Measurements from ENCODE around the gene SLC47A2. TPM values are rescaled to one million over a fixed set of nuclear protein-coding genes. Genes with fewer than 3 reads are reported as not detected.
A peak's percentile ranks its signal among the peaks of the same experiment; 100 is the strongest.

The SLC47A2 gene
- total and polyA plus RNA-seq, 2 of the 13 experiments (the other 11 are each of a cell fraction or from before 2014, with no cell fraction given): 0.04 TPM; not detected in 1

- TF ChIP-seq NFE2L1 (CRISPR knock-in tag; IDR thresholded peaks at IDR 0.05; ENCODE audit: borderline replicate concordance): no peak
- TF ChIP-seq, protein P1, sequence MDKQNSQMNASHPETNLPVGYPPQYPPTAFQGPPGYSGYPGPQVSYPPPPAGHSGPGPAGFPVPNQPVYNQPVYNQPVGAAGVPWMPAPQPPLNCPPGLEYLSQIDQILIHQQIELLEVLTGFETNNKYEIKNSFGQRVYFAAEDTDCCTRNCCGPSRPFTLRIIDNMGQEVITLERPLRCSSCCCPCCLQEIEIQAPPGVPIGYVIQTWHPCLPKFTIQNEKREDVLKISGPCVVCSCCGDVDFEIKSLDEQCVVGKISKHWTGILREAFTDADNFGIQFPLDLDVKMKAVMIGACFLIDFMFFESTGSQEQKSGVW (CRISPR knock-in tag; IDR thresholded peaks at IDR 0.05; ENCODE audit: borderline replicate concordance): no peak
- peak; percentile 87 for TF ChIP-seq ZNF205 (CRISPR knock-in tag; IDR thresholded peaks at IDR 0.05)
- TF ChIP-seq NR3C1 (CRISPR knock-in tag; IDR thresholded peaks at IDR 0.05): no peak
- no peak for TF ChIP-seq TRIM24 (CRISPR knock-in tag; IDR thresholded peaks at IDR 0.05)
- no peak for TF ChIP-seq ZNF18 (CRISPR knock-in tag; IDR thresholded peaks at IDR 0.05; ENCODE audit: insufficient replicate concordance)
- no peak; the same call in 1 of the 2 replicates for TF ChIP-seq HOXA9 (CRISPR knock-in tag; IDR thresholded peaks at IDR 0.05; ENCODE audit: borderline replicate concordance)
- no peak for TF ChIP-seq SMYD3 (CRISPR knock-in tag; IDR thresholded peaks at IDR 0.05)
- peak; percentile 99 for TF ChIP-seq ISL2 (CRISPR knock-in tag; IDR thresholded peaks at IDR 0.05)
- 0 out of 2 replicates have a peak, but pooled peaks have one; percentile 20 for TF ChIP-seq HOXA5 (CRISPR knock-in tag; IDR thresholded peaks at IDR 0.05)
- TF ChIP-seq STAT5B (CRISPR knock-in tag; IDR thresholded peaks at IDR 0.05): no peak
- TF ChIP-seq ZNF713 (CRISPR knock-in tag; IDR thresholded peaks at IDR 0.05): no peak
- TF ChIP-seq ZSCAN20 (CRISPR knock-in tag; IDR thresholded peaks at IDR 0.05; ENCODE audit: borderline replicate concordance): no peak
- TF ChIP-seq BATF2 (CRISPR knock-in tag; IDR thresholded peaks at IDR 0.05): no peak
- TF ChIP-seq DMAP1 (CRISPR knock-in tag; IDR thresholded peaks at IDR 0.05): peak; percentile 30; the same call in 1 of the 2 replicates
- peak; percentile 75; the same call in 1 of the 2 replicates for TF ChIP-seq TARDBP (CRISPR knock-in tag; IDR thresholded peaks at IDR 0.05)
- no peak for TF ChIP-seq ZNF841 (CRISPR knock-in tag; IDR thresholded peaks at IDR 0.05; ENCODE audit: borderline replicate concordance)
- TF ChIP-seq ZNF556 (CRISPR knock-in tag; IDR thresholded peaks at IDR 0.05; ENCODE audit: borderline replicate concordance): no peak
- TF ChIP-seq, protein P2, sequence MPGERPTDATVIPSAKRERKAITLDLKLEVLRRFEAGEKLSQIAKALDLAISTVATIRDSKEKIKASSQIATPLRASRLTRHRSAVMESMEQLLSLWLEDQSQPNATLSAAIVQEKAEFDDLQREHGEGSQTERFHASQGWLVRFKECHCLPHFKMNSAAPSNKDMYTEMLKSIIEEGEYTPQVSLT (CRISPR knock-in tag; IDR thresholded peaks at IDR 0.05; ENCODE audit: borderline replicate concordance, low read depth): no peak
- TF ChIP-seq CAMTA2 (CRISPR knock-in tag; IDR thresholded peaks at IDR 0.05; ENCODE audit: borderline replicate concordance): no peak
- TF ChIP-seq, protein P3, sequence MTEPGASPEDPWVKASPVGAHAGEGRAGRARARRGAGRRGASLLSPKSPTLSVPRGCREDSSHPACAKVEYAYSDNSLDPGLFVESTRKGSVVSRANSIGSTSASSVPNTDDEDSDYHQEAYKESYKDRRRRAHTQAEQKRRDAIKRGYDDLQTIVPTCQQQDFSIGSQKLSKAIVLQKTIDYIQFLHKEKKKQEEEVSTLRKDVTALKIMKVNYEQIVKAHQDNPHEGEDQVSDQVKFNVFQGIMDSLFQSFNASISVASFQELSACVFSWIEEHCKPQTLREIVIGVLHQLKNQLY (CRISPR knock-in tag; IDR thresholded peaks at IDR 0.05): peak; percentile 14; the same call in 1 of the 2 replicates
Observed at GRCh38 chr17:19660219-19660870, 56.0 kb downstream of the SLC47A2 start (continued).
